Measurements from ENCODE around the gene TPCN1.

The TPCN1 gene

GRCh38 chr12:113340061-113340460 is 118.8 kb downstream of the TPCN1 start:
- no peak for DNase-seq (ENCODE audit: low spot score)

GRCh38 chr12:113341535-113341934 is 120.3 kb downstream of the TPCN1 start:
- DNase-seq (ENCODE audit: low spot score): no peak

- no peak for DNase-seq (ENCODE audit: low spot score)
Observed at GRCh38 chr12:113345318-113345717, 124.1 kb downstream of the TPCN1 start.

GRCh38 chr12:113346353-113346752 is 125.1 kb downstream of the TPCN1 start:
- no peak for DNase-seq (ENCODE audit: low spot score)

GRCh38 chr12:113347107-113347506 is 125.8 kb downstream of the TPCN1 start:
- no peak for DNase-seq (ENCODE audit: low spot score)

- DNase-seq (ENCODE audit: low spot score): no peak
Observed at GRCh38 chr12:113347892-113348291, 126.6 kb downstream of the TPCN1 start.
